ENCODE results near the gene ZFP1.

- TF ChIP-seq POLR2AphosphoS5 (IDR thresholded peaks at IDR 0.05; ENCODE audit: borderline replicate concordance, low read depth, low read length) (no peak), EZH2 (IDR thresholded peaks at IDR 0.05) (no peak)
Measured at GRCh38 chr16:75198135-75198600, 49.8 kb downstream of the ZFP1 start.
